Measurements from ENCODE around the gene LRRC39. TPM values are rescaled to one million over a fixed set of nuclear protein-coding genes. Genes with fewer than 3 reads are reported as not detected.

The LRRC39 gene
- total and polyA plus RNA-seq, 4 donors: 0.12 to 1.4 (median 0.39) TPM

GRCh38 chr1:100137602-100138001 lies 40.5 kb downstream of the LRRC39 start:
- no peak overlapping the region for H3K27ac ChIP-seq (ENCODE audit: low read depth in 1 of 2, low read length in 2 of 2)
- H3K27me3 ChIP-seq (ENCODE audit: control insufficient read depth in 4 of 4, insufficient read depth in 4 of 4, low read length in 3 of 4): no peaks in the 10 kb centered on the region
- H3K9me3 ChIP-seq (ENCODE audit: control insufficient read depth in 4 of 4, low read length in 3 of 4): no peaks in the 10 kb centered on the region
- no peak overlapping the region for H3K4me3 ChIP-seq (ENCODE audit: low read depth in 1 of 3, low read length in 3 of 3)
- TF ChIP-seq NR2F2 (IDR thresholded peaks at IDR 0.05): no peak
- no peak for TF ChIP-seq ZBTB33 (IDR thresholded peaks at IDR 0.05)
- TF ChIP-seq RXRA (IDR thresholded peaks at IDR 0.05): no peak
- no peak for TF ChIP-seq TAF1 (conservative IDR thresholded peaks at IDR 0.05)
- TF ChIP-seq MAX (IDR thresholded peaks at IDR 0.05): no peak
- no peak for TF ChIP-seq SP1 (IDR thresholded peaks at IDR 0.05)
- TF ChIP-seq GABPA (IDR thresholded peaks at IDR 0.05 in 1 of 2, conservative IDR thresholded peaks at IDR 0.05 in 1 of 2): no peak
- no peak for TF ChIP-seq HNF4A (conservative IDR thresholded peaks at IDR 0.05)
- TF ChIP-seq CTCF (IDR thresholded peaks at IDR 0.05; ENCODE audit: low read depth, low read length, missing input control): no peak
- TF ChIP-seq FOXA2 (IDR thresholded peaks at IDR 0.05): no peak
- TF ChIP-seq RAD21 (IDR thresholded peaks at IDR 0.05): no peak
- TF ChIP-seq REST (IDR thresholded peaks at IDR 0.05): no peak
- no peak for TF ChIP-seq JUND (IDR thresholded peaks at IDR 0.05)
- WGBS: 99% methylated on average over 2 of the region's 2 CpGs
- DNase-seq (ENCODE audit: low spot score): no peak
- peaks cover 9 to 48% (median 41%) of the 10 kb centered on the region in 4 donors for H3K36me3 ChIP-seq (ENCODE audit: control insufficient read depth in 4 of 4, insufficient read depth in 3 of 4, low read depth in 1 of 4, low read length in 3 of 4)
- peaks cover 4 to 14% (median 8%) of the 10 kb centered on the region in 4 donors for H3K4me1 ChIP-seq (ENCODE audit: control insufficient read depth in 4 of 4, insufficient read depth in 4 of 4, low read length in 3 of 4)
- H3K9ac ChIP-seq (ENCODE audit: low read depth in 1 of 2, low read length in 2 of 2): no peak overlapping the region

GRCh38 chr1:100134872-100135271 lies 43.2 kb downstream of the LRRC39 start:
- Histone ChIP-seq H3K36me3 (ENCODE audit: control insufficient read depth in 4 of 4, insufficient read depth in 3 of 4, low read depth in 1 of 4, low read length in 3 of 4) (peaks cover 4 to 23% (median 16%) of the 10 kb centered on the region in 4 donors), H3K9ac (ENCODE audit: low read depth in 1 of 2, low read length in 2 of 2) (no peak overlapping the region), H3K27ac (ENCODE audit: low read depth in 1 of 2, low read length in 2 of 2) (no peak overlapping the region), H3K4me3 (ENCODE audit: low read depth in 1 of 3, low read length in 3 of 3) (no peak overlapping the region), H3K4me1 (ENCODE audit: control insufficient read depth in 4 of 4, insufficient read depth in 4 of 4, low read length in 3 of 4) (peaks cover 11 to 24% (median 21%) of the 10 kb centered on the region in 4 donors), H3K27me3 (ENCODE audit: control insufficient read depth in 4 of 4, insufficient read depth in 4 of 4, low read length in 3 of 4) (no peaks in the 10 kb centered on the region), H3K9me3 (ENCODE audit: control insufficient read depth in 4 of 4, low read length in 3 of 4) (no peaks in the 10 kb centered on the region)
- TF ChIP-seq ATF3 (IDR thresholded peaks at IDR 0.05): no peak
- WGBS: 77% methylated on average over 3 of the region's 3 CpGs
- no peak for DNase-seq (ENCODE audit: low spot score)
